Measurements from ENCODE around the gene ZNF283.

ZNF283 gene

GRCh38 chr19:43826787-43827754 is at the start of gene ZNF283:
ZNF283 (plus strand) TSS chr19:43827321; CDS start chr19:43833505, 6,184 bp downstream.
- H3K4me3 ChIP-seq (ENCODE audit: low read depth, low read length) = peak within 1 kb of the TSS; percentile 82

- H3K4me3 ChIP-seq (ENCODE audit: low read depth, low read length) = no peak overlapping the region
These were observed 48.5 kb upstream of the ZNF283 start for GRCh38 chr19:43778651-43779050.

GRCh38 chr19:43779147-43779819 is 47.8 kb upstream of the ZNF283 start:
- no peak overlapping the region for H3K4me3 ChIP-seq (ENCODE audit: low read depth, low read length)

GRCh38 chr19:43779820-43780219 is 47.3 kb upstream of the ZNF283 start:
- H3K4me3 ChIP-seq (ENCODE audit: low read depth, low read length) = no peak overlapping the region

- no peak within 1 kb of the TSS for H3K4me3 ChIP-seq (ENCODE audit: low read depth, low read length)
These were observed 46.2 kb upstream of the ZNF283 start, which contains the start of gene KCNN4 for GRCh38 chr19:43780706-43781525. KCNN4 (minus strand) TSS chr19:43780973; CDS start chr19:43780861, 112 bp downstream.

- H3K4me3 ChIP-seq (ENCODE audit: low read depth, low read length) = no peak overlapping the region
These were observed 45.4 kb upstream of the ZNF283 start for GRCh38 chr19:43781630-43782310.

- H3K4me3 ChIP-seq (ENCODE audit: low read depth, low read length) = no peak overlapping the region
These were observed 44.8 kb upstream of the ZNF283 start for GRCh38 chr19:43782311-43782660.

GRCh38 chr19:43782689-43783231 is 44.4 kb upstream of the ZNF283 start:
- H3K4me3 ChIP-seq (ENCODE audit: low read depth, low read length) = no peak overlapping the region

- H3K4me3 ChIP-seq (ENCODE audit: low read depth, low read length) = no peak overlapping the region
These were observed 43.5 kb upstream of the ZNF283 start for GRCh38 chr19:43783636-43784035.

GRCh38 chr19:43784241-43784980 is 42.7 kb upstream of the ZNF283 start:
- H3K4me3 ChIP-seq (ENCODE audit: low read depth, low read length) = no peak overlapping the region

GRCh38 chr19:43784981-43785808 is 41.9 kb upstream of the ZNF283 start:
- no peak overlapping the region for H3K4me3 ChIP-seq (ENCODE audit: low read depth, low read length)

- H3K4me3 ChIP-seq (ENCODE audit: low read depth, low read length) = no peak overlapping the region
These were observed 40.5 kb upstream of the ZNF283 start for GRCh38 chr19:43786665-43787064.

- H3K4me3 ChIP-seq (ENCODE audit: low read depth, low read length) = no peak overlapping the region
These were observed 38.1 kb upstream of the ZNF283 start for GRCh38 chr19:43789029-43789428.

- H3K4me3 ChIP-seq (ENCODE audit: low read depth, low read length) = no peak overlapping the region
These were observed 36.5 kb upstream of the ZNF283 start for GRCh38 chr19:43790587-43790986.

GRCh38 chr19:43797118-43797517 is 30.0 kb upstream of the ZNF283 start:
- H3K4me3 ChIP-seq (ENCODE audit: low read depth, low read length) = no peak overlapping the region

- no peak overlapping the region for H3K4me3 ChIP-seq (ENCODE audit: low read depth, low read length)
These were observed 29.6 kb upstream of the ZNF283 start for GRCh38 chr19:43797556-43797955.

GRCh38 chr19:43798026-43798545 is 29.0 kb upstream of the ZNF283 start:
- peak overlapping the region; percentile 60 for H3K4me3 ChIP-seq (ENCODE audit: low read depth, low read length)
